ENCODE data around the gene DGKZ. TPM values are rescaled to one million over a fixed set of nuclear protein-coding genes. Genes with fewer than 3 reads are reported as not detected.

The DGKZ gene
- total RNA-seq, 1 donor from 2014 or later, result 71.7 TPM

DNA sequence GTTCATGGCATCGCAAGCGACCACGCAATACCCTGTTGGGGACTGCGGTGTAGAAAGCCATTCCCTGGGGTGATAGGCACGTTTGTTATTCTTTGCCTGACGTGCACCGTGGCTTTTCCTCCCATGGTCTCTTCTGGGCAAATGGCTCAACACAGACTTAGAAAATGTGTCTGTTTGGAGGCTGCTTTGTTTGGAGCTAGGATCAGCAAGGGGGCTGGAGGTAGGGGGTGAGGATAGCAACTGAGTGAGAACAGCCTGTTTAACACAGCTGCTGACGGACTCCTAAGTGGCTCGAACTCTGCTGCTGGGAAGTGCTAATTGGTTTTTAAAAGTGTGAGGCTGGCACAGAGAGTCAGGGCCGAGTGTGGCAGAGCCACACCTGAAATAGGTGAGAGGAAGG lies 60.4 kb downstream of the DGKZ start:
- ATAC-seq, result no peak
- intact Hi-C loops (cut with micrococcal nuclease), result no loop called here
- no peak for DNase-seq

GRCh38 chr11:46408407-46408986 lies 61.2 kb downstream of the DGKZ start:
- DNase-seq, result no peak
- ATAC-seq, result no peak
- intact Hi-C loops (cut with micrococcal nuclease), result no loop called here

- intact Hi-C loops (cut with micrococcal nuclease), result no loop called here
- DNase-seq (no peak), ATAC-seq (no peak)
These were observed 62.8 kb downstream of the DGKZ start for GRCh38 chr11:46410021-46410420.

- ATAC-seq, result no peak
- intact Hi-C loops (cut with micrococcal nuclease), result no loop called here
- DNase-seq, result no peak
These were observed 66.7 kb downstream of the DGKZ start for GRCh38 chr11:46413760-46414465.

- intact Hi-C loops (cut with micrococcal nuclease), result no loop called here
- DNase-seq (no peak), ATAC-seq (no peak)
These were observed 67.2 kb downstream of the DGKZ start for GRCh38 chr11:46414466-46414796.

GRCh38 chr11:46414879-46415278 lies 67.6 kb downstream of the DGKZ start:
- ATAC-seq (no peak), DNase-seq (no peak)
- intact Hi-C loops (cut with micrococcal nuclease), result no loop called here

- intact Hi-C loops (cut with micrococcal nuclease), result no loop called here
- ATAC-seq (no peak), DNase-seq (no peak)
These were observed 70.4 kb downstream of the DGKZ start for GRCh38 chr11:46417711-46418110.

GRCh38 chr11:46418751-46419150 lies 71.5 kb downstream of the DGKZ start:
- ATAC-seq, result no peak
- intact Hi-C loops (cut with micrococcal nuclease), result no loop called here
- DNase-seq, result no peak

GRCh38 chr11:46420513-46420912 lies 73.2 kb downstream of the DGKZ start:
- intact Hi-C loops (cut with micrococcal nuclease), result no loop called here
- DNase-seq, result no peak
- ATAC-seq, result no peak

GRCh38 chr11:46421257-46421880 lies 74.1 kb downstream of the DGKZ start:
- ATAC-seq, result peak; percentile 63
- DNase-seq, result no peak
- intact Hi-C loops (cut with micrococcal nuclease), result no loop called here

DNA sequence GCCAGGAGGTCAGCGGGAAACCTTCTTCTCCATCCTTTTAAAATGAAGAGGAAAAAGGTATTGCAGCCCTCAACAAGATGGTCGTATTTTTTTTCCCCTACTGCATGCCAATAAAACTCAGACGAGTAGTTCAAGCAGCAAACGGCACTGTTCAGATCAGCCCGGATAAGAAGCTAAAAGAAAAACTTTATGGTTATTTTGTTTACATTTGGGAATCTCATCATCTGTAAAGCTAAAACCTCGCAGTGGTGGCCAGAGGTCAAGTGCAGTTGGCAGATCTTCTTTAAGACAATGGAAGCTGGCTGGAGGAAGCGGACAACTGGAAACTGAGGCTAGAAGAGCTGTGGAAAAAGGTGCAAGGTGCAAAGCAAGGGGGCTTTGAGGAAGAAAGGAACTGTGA lies 75.3 kb downstream of the DGKZ start:
- DNase-seq (no peak), ATAC-seq (no peak)
- intact Hi-C loops (cut with micrococcal nuclease), result no loop called here

GRCh38 chr11:46426233-46426991 lies 79.1 kb downstream of the DGKZ start:
- intact Hi-C loops (cut with micrococcal nuclease), result no loop called here
- ATAC-seq, result no peak
- no peak for DNase-seq

GRCh38 chr11:46427364-46427763 lies 80.1 kb downstream of the DGKZ start:
- intact Hi-C loops (cut with micrococcal nuclease), result no loop called here
- no peak for ATAC-seq

GRCh38 chr11:46429717-46430116 lies 82.5 kb downstream of the DGKZ start:
- intact Hi-C loops (cut with micrococcal nuclease), result no loop called here
- DNase-seq (no peak), ATAC-seq (no peak)

More at GRCh38 chr11:46427364-46427763, 80.1 kb downstream of the DGKZ start:
- DNase-seq, result no peak

Small RNAs within 50 kb of the gene (microRNA-seq; reads per million reads assigned to microRNA genes)
- gene MIR4688 (ENCODE audit: borderline number of aligned reads), result not detected

Other genes with a start within 250 kb of the DGKZ start
- gene PHF21A, start 226.0 kb upstream of the DGKZ start, total RNA-seq, result 36.2 TPM
- gene CREB3L1, start 69.8 kb upstream of the DGKZ start, total RNA-seq, result 56.0 TPM
- 5.7 TPM for gene MDK, start 34.2 kb downstream of the DGKZ start, total RNA-seq
- not detected for gene CHRM4, start 44.3 kb downstream of the DGKZ start, total RNA-seq
- gene AMBRA1, start 246.6 kb downstream of the DGKZ start, total RNA-seq, result 14.7 TPM